Kidney (tissue), 14 donors: Measurements from ENCODE around the gene PGRMC2. TPM values are rescaled to one million over a fixed set of nuclear protein-coding genes. Genes with fewer than 3 reads are reported as not detected.

Experiments used
- DNase-seq, 5 donors: peaks; one replicate each; pipeline ENCODE4 v3.0.0-alpha.2; 2013 to 2020
- FAIRE-seq: peaks from 2 replicates; lab custom pipeline; 2012; peaks lifted over from hg19 to GRCh38; lab: Jason Lieb, UNC
- H3K27ac ChIP-seq, 2 donors: one replicate each; pipeline ENCODE4 v1.7.0; 2013; ENCODE audit warnings: low read depth in 2 of 2, low read length in 2 of 2, inconsistent platforms in 1 of 2
- H3K27me3 ChIP-seq: one replicate; pipeline ENCODE4 v1.7.1; 2013; ENCODE audit warnings: low read length, inconsistent platforms; ENCODE audit not compliant: control insufficient read depth, insufficient read depth
- H3K36me3 ChIP-seq, 3 donors: one replicate each; pipeline versions ENCODE4 v1.7.0 to v1.7.1; 2013; ENCODE audit warnings: low read length in 3 of 3, control low read depth in 1 of 3, inconsistent platforms in 1 of 3; ENCODE audit not compliant: insufficient read depth in 3 of 3, control insufficient read depth in 2 of 3
- H3K4me1 ChIP-seq, 3 donors: one replicate each; pipeline versions ENCODE4 v1.7.0 to v1.7.1; 2013; ENCODE audit warnings: low read length in 3 of 3, inconsistent platforms in 1 of 3, low read depth in 1 of 3; ENCODE audit not compliant: control insufficient read depth in 2 of 3, insufficient read depth in 2 of 3
- H3K4me3 ChIP-seq, 3 donors: one replicate each; pipeline versions ENCODE4 v1.7.0 to v1.8.1; 2013; ENCODE audit warnings: low read length in 3 of 3, control low read depth in 1 of 3, inconsistent platforms in 1 of 3
- H3K9ac ChIP-seq, 3 donors: one replicate each; pipeline versions ENCODE4 v1.7.0 to v1.7.1; 2013; ENCODE audit warnings: low read length in 3 of 3, control low read depth in 1 of 3, inconsistent platforms in 1 of 3
- H3K9me3 ChIP-seq, 3 donors: one replicate each; pipeline versions ENCODE4 v1.7.0 to v1.7.1; 2013; ENCODE audit warnings: low read length in 3 of 3, control low read depth in 1 of 3, inconsistent platforms in 1 of 3; ENCODE audit not compliant: control insufficient read depth in 2 of 3, insufficient read depth in 1 of 3
- CTCF ChIP-seq: IDR thresholded peaks from 3 replicates; pipeline ENCODE4 v1.5.1; 2012; ENCODE audit warnings: mild to moderate bottlenecking, moderate library complexity, borderline replicate concordance; ENCODE audit not compliant: insufficient read depth; ENCODE audit errors: extremely low read depth
- intact Hi-C: fragments of 100-400 bp; cut with DNase I; formaldehyde crosslinking; loops from one replicate; pipeline ENCODE4 v1.11.1; 2022
- polyA plus RNA-seq: library from polyadenylated mRNA; stranded (reverse); fragments of 350-450 nt; fragmentation: Illumina TruSeq; extraction: RNeasy Lipid Tissue Mini Kit (QIAGEN cat#74804); gene quantifications from one replicate; pipeline ENCODE4 v1.2.3, GENCODE V29; 2014; ENCODE audit warnings: low read depth, low replicate concordance; ENCODE audit not compliant: insufficient read depth
- total RNA-seq: library from RNA; stranded (reverse); fragmentation: NEBNext Ultra II Directional; extraction: Animal tissue kit (Norgen Biotek cat#: 25700); gene quantifications from one replicate; pipeline ENCODE4 v1.2.1, GENCODE V29; 2021
- donor health status: control.
- donor health status: control.
- donor health status: control.
- donor health status: control.
- donor health status: control.
- donor health status: DM: yes; HTN: yes; CAD: no.
- donor health status: Normal renal cell carcinoma (clear cell type).

The PGRMC2 gene
- total and polyA plus RNA-seq, 2 donors from 2014 or later = 65.7 to 70.0 TPM

GRCh38 chr4:128299848-128300247, 12.2 kb upstream of the PGRMC2 start:
- H3K9ac ChIP-seq = no peak overlapping the region
- H3K27ac ChIP-seq = no peak overlapping the region
- no peaks in the 10 kb centered on the region for H3K27me3 ChIP-seq
- H3K4me3 ChIP-seq = no peak overlapping the region
- no peak for TF ChIP-seq CTCF
- no peaks in the 10 kb centered on the region for H3K9me3 ChIP-seq
- FAIRE-seq = no peak
- no peaks in the 10 kb centered on the region for H3K36me3 ChIP-seq
- no peaks in the 10 kb centered on the region for H3K4me1 ChIP-seq
- no peak for DNase-seq
- intact Hi-C loops = no loop called here

GRCh38 chr4:128298852-128299251, 11.2 kb upstream of the PGRMC2 start:
- intact Hi-C loops = no loop called here
- no peak overlapping the region for H3K4me3 ChIP-seq
- no peak for TF ChIP-seq CTCF
- H3K36me3 ChIP-seq = no peaks in the 10 kb centered on the region
- DNase-seq = no peak
- no peak for FAIRE-seq
- H3K9ac ChIP-seq = no peak overlapping the region
- no peaks in the 10 kb centered on the region for H3K9me3 ChIP-seq
- H3K27ac ChIP-seq = no peak overlapping the region
- H3K4me1 ChIP-seq = no peaks in the 10 kb centered on the region
- H3K27me3 ChIP-seq = no peaks in the 10 kb centered on the region

GRCh38 chr4:128298146-128298758, 10.6 kb upstream of the PGRMC2 start:
- H3K27ac ChIP-seq = no peak overlapping the region
- no peak overlapping the region for H3K9ac ChIP-seq
- no peak for FAIRE-seq
- H3K4me1 ChIP-seq = no peaks in the 10 kb centered on the region
- TF ChIP-seq CTCF = no peak
- H3K27me3 ChIP-seq = no peaks in the 10 kb centered on the region
- no peak overlapping the region for H3K4me3 ChIP-seq
- intact Hi-C loops = no loop called here
- no peaks in the 10 kb centered on the region for H3K36me3 ChIP-seq
- no peak for DNase-seq
- no peaks in the 10 kb centered on the region for H3K9me3 ChIP-seq

GRCh38 chr4:128295255-128295654, 7.6 kb upstream of the PGRMC2 start:
- Histone ChIP-seq H3K9me3 (no peaks in the 10 kb centered on the region), H3K36me3 (no peaks in the 10 kb centered on the region), H3K27ac (no peak overlapping the region), H3K27me3 (no peaks in the 10 kb centered on the region), H3K9ac (no peak overlapping the region), H3K4me3 (no peak overlapping the region), H3K4me1 (no peaks in the 10 kb centered on the region)
- FAIRE-seq (no peak), DNase-seq (no peak)
- TF ChIP-seq CTCF = no peak
- intact Hi-C loops = no loop called here
